ENCODE results near the gene APOO.

The APOO gene

GRCh38 chrX:23907498-23908218 is at the start of gene APOO, which contains the start of gene CXorf58:
TSS of gene APOO (minus strand) at chrX:23907938. CDS start at chrX:23907702, 236 bp downstream.
TSS of gene CXorf58 (plus strand) at chrX:23908006. CDS start at chrX:23910303, 2,297 bp downstream.
- FAIRE-seq, result no peak

DNA sequence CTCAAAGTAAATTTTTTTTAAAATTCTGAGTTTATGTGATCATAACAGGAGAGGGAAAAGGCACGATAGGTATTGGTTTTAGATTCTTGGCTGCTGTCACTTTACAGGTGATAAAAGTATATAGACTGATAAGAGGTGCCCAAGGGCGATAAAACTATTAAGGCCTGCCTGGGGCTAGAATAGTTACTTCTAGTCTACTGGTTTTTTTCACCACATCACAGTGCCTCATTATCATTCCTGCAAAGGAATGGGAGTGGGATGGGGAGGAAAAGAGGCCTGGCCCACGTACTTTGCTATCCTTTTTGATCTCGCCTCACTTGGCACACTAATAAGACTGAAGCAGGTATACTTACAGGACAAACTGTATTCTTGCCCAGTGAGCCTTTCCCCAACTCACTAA is 46.7 kb upstream of the APOO start:
- FAIRE-seq, result no peak

DNA sequence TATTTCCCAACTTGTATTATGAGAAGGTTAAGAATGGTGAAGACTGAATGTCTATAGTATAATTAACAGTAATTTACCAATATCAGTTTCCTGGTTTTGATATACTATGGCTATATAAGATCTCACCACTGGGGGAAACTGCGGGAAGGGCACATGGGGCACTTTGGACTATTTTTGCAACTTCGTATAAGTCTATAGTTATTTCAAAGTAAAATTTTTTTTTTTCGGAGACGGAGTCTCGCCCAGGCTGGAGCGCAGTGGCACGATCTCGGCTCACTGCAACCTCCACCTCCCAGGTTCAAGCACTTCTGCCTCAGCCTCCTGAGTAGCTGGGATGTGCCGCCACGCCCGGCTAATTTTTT is 46.2 kb upstream of the APOO start:
- no peak for FAIRE-seq

- no peak for FAIRE-seq
These were observed 45.5 kb upstream of the APOO start for GRCh38 chrX:23952984-23953907.

GRCh38 chrX:23952391-23952790 is 44.7 kb upstream of the APOO start:
- FAIRE-seq, result no peak

- no peak for FAIRE-seq
These were observed 37.5 kb upstream of the APOO start for GRCh38 chrX:23945206-23945605.

GRCh38 chrX:23944234-23944633 is 36.5 kb upstream of the APOO start:
- no peak for FAIRE-seq

DNA sequence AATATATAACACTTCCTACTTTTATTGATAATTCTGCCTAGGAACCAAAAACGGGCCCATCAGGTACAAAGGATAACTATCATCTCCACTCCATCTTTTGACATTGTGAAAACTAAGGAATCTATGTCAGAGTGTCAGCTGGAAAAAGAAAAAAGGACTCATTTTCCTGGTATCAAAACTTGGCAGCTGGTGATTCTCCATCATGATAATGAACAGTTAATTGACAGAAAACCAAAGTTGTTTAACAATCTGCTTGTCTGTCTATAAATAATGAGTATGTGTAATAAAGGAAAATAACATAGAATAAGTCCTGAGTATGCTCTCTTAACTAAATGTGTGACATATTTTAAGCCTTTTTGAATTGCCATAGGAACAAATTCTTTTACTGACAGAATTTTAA is 31.5 kb upstream of the APOO start:
- FAIRE-seq, result no peak

DNA sequence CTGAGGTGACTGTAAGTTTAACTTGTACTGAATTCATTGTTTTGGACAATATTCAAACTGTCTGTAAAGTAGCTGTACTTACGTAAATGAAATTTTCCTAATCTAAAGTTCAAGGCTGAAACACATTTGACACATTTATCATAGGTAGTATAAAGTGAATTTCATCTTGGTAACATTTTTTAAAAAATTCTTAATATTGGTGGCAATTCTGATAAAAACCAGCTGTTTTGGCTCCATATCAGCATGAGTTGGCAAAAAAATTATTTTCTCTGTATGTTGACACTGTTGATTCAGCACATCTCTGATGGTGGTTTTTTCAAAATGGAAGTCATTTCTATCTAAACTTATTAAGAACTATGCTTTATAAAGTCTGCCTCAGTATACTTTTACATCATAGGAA is 31.0 kb upstream of the APOO start:
- FAIRE-seq, result no peak

GRCh38 chrX:23937100-23937499 is 29.4 kb upstream of the APOO start:
- FAIRE-seq, result no peak

DNA sequence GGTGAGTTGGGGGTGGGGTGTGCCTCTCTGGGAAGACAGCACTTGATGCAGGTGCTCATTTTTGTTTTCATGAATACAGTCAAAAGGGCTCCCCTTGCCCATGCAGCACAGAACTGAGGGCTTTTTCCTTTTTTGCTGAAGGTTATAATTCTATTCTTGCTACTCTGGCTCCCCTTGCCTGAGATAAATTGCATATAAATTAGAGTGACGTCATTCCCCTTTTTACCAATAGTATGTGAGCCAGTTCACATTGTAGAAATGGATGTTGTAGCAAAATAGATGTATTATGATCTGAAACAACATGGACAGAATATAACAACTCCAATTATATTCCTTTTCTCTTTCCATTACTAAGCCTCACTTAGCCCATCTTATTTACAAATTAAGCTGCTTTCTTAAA is 28.4 kb upstream of the APOO start:
- FAIRE-seq, result peak; percentile 61

DNA sequence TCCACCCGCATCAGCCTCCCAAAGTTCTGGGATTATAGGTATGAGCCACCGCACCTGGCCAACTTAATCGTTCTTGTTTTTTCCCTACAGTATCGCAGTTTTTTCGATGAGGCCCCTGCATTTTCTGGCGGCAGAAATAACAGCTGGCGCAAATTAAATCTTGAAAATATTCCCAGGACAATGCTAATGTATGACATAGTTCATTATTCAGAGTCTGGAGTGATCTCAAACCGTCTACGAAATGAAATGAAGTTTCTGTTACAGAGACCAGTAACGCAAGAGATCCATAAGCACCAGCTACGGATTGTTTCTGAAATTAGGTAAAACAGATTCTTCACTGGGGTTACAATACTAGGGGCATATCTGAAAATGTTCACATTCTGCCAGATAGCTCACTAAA is 27.4 kb upstream of the APOO start:
- FAIRE-seq, result no peak

- FAIRE-seq, result no peak
These were observed 24.3 kb upstream of the APOO start for GRCh38 chrX:23932046-23932445.

- FAIRE-seq, result no peak
These were observed 23.3 kb upstream of the APOO start for GRCh38 chrX:23930894-23931604.

GRCh38 chrX:23926015-23926414 is 18.3 kb upstream of the APOO start:
- no peak for FAIRE-seq

DNA sequence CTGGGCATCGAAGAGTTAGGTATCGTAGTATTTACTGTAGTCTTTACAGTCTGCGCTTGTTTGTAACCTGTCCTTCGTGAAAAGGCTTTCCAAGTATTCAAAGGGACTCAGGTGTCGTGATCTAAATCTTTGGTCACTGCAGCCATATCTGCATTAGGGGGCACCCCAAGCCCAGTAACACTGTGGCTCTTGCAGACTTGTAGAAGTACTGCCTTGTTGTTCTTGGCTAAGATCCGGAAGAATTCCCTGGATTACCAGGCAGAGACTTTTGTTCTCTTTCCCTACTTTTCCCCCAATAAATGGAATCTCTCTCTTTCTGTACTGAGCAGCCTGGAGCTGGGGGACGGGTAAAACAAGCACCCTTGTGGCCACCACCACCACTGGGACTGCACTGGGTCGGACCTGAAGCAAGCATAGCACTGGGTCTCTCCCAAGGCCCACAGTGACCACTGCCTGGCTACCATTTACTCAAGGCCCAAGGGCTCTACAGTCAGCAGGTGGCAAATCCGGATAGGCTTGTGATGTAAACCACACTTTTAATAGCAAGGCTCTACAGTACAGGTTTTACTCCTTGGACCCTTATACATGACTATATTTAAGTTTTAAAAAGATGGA is 12.1 kb upstream of the APOO start:
- no peak for FAIRE-seq

DNA sequence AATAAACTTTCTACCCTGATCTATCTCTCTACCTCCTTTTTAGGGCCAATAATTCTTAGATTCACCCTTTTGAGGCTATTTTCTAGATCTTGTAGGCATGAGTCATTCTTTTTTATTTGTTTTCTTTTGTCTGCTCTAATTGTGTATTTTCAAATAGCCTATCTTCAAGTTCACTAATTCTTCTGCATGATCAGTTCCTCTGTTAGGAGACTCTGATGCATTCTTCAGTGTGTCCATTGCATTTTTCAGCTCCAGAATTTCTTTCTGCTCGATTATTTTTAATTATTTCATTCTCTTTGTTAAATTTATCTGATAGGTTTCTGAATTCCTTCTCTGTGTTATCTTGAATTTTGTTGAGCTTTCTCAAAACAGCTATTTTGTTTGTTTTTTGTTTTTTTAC is 11.4 kb upstream of the APOO start:
- FAIRE-seq, result no peak

DNA sequence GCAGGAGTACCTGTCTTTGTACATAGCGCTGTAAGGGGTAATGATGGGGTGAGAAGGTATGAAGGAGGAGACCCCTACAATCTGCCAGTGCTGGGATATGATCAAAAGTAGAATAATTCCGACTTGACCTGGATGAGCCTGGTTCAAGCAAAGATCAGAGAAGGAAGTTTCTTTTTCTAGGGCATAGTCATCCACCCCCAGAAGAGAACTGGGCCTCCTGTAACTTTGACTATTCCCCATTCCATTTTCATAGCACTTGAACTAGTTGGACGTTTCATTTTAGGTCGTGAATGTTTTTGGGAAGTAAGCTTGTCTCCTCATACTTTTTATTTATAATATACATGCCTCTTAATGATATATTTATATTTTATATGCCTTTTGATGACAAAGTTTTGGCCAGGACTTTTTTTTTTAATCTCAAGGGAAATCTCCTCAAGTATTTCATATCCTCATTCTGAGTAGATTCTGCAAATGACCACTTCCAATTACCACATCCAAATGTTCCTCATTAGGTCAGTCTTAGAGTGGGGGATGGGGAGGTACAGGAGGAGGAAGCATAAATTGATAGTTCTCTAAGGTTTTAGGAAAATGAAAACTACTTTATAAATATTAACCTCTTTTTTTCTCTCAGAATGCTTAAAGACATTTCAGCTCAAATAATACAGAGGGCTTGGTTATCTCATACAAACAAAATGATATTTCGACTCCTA is 3.5 kb upstream of the APOO start:
- FAIRE-seq, result no peak

DNA sequence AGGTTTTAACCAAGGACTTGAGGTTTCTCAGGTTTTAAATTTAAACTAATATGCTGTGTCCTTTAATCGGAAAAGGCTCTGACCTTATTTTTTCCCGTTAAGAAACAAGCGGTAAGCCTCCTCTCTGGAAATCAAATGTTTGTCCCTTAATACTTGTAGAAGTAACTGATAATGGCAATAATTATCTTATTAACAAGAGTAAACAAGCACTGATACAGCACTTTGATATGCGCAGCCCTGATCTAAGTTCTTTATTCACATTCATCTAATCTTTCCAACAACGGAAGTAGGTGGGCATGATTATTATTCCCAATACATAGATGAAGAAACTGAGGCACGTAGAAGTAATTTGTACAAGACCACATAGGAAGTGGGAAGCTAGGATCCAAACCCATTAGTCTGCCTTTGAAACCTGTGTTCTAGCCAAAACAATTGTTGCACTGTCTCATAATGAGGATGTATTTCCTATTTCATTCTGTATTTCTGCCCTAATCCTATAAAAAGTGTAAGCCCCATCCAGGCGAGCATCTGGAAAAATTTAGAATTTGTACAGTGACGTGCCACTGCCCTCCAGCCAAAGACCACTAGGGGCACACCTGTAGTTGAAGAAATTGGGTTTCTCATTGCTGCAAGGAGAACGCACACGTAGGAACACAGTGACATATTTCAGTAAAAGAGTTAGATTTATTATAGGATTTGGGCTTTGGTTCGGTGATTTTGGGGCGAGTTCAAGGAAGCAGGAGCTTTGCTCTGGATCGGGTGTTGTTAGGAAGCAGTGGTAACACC is 674 bp upstream of the APOO start:
- FAIRE-seq, result no peak

DNA sequence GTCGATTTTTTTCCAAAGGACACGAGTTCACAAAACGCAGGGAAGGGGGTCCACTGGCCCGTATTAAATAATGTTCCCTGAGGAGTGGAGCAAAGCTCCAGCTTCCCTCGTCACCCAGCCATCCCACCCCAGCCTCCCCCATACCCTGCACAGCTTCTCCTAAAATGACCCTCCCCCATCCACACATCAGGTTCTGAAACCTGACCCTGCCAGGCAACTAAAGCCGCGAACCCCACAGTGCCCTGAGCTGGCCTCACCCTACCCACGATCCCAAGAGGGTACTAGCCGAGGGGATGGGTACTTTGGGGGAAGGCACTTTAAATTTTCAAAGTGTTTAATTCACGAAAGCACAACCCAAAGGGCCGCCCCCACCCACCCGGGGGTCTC is 634 bp downstream of the APOO start:
- no peak for FAIRE-seq

DNA sequence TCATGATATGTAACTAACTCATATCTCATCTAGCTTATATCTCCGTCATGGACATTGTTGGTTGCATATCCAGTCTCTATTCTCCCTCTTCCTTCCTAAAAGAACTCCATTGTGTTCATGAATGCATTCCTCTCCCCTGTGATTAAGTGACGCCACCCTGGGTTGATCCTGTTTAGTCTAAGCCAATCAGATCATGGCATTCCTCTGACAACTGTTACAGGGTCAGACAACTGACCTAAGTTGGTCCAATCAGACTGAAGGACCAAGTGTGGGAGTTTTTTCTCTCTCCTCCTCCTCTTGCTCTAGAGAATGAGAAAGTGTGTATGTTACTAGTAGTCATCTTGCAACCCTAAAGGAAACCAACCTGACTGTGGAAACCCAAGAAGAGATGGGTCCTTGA is 3.6 kb downstream of the APOO start:
- no peak for FAIRE-seq

DNA sequence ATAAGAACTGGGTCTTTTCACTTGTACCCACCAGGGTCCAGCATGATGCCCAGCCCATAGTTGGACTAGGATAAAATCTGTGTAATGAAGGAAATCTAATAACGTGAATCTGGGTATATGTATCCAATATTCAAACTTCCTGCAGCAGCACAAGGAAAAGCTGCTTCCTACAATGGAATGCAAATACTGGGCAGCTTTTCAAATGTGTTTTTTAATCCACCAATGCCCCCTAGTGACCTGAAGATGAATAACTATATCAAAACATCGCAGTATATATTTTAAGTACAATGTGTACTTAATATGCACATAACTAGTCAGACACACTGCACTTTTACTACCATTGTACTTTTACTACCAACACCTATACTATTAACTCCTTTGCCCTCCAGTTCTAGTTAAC is 5.3 kb downstream of the APOO start:
- FAIRE-seq, result peak; percentile 92
